Mucosa of gallbladder (tissue), 1 donor: ENCODE measurements around the gene RAPGEF1. TPM values are rescaled to one million over a fixed set of nuclear protein-coding genes. Genes with fewer than 3 reads are reported as not detected.
"Not testable (repeated sequence)": the region's sequence is repeated elsewhere in the genome, so short reads cannot be mapped to it uniquely, and the experiment has no call there.

ENCODE experiments used
- DNase-seq: peaks from one replicate; pipeline ENCODE4 v3.0.0-alpha.2; 2020; ENCODE audit warnings: low spot score
- total RNA-seq: library from RNA; stranded (reverse); gene quantifications from one replicate; pipeline ENCODE4 v1.2.1, GENCODE V29; 2021
- donor health status: DM: no; HTN: no; CAD: no.

RAPGEF1 gene
- total RNA-seq, 1 donor from 2014 or later = 75.9 TPM

GRCh38 chr9:131685753-131686706, 53.8 kb downstream of the RAPGEF1 start:
- no peak for DNase-seq

- not testable (repeated sequence) for DNase-seq
Measured at GRCh38 chr9:131683094-131683493, 56.8 kb downstream of the RAPGEF1 start.

GRCh38 chr9:131682261-131682660, 57.6 kb downstream of the RAPGEF1 start:
- DNase-seq = no peak

GRCh38 chr9:131681826-131682225, 58.0 kb downstream of the RAPGEF1 start:
- DNase-seq = not testable (repeated sequence)

- DNase-seq = not testable (repeated sequence)
Measured at GRCh38 chr9:131681108-131681507, 58.8 kb downstream of the RAPGEF1 start.

- DNase-seq = no peak
Measured at GRCh38 chr9:131679261-131680020, 60.4 kb downstream of the RAPGEF1 start.

- DNase-seq = peak; percentile 60
Measured at GRCh38 chr9:131678499-131679111, 61.3 kb downstream of the RAPGEF1 start.

- no peak for DNase-seq
Measured at GRCh38 chr9:131677444-131678180, 62.3 kb downstream of the RAPGEF1 start.

GRCh38 chr9:131677049-131677443, 62.8 kb downstream of the RAPGEF1 start:
- no peak for DNase-seq

- no peak for DNase-seq
Measured at GRCh38 chr9:131676431-131676972, 63.4 kb downstream of the RAPGEF1 start.

GRCh38 chr9:131675437-131676022, 64.3 kb downstream of the RAPGEF1 start:
- no peak for DNase-seq

GRCh38 chr9:131674425-131675421, 65.2 kb downstream of the RAPGEF1 start:
- DNase-seq = no peak

- no peak for DNase-seq
Measured at GRCh38 chr9:131673531-131673930, 66.3 kb downstream of the RAPGEF1 start.

GRCh38 chr9:131673068-131673467, 66.8 kb downstream of the RAPGEF1 start:
- no peak for DNase-seq

GRCh38 chr9:131672451-131672850, 67.4 kb downstream of the RAPGEF1 start:
- no peak for DNase-seq

- DNase-seq = no peak
Measured at GRCh38 chr9:131671133-131671520, 68.7 kb downstream of the RAPGEF1 start.

- peak; percentile 65 for DNase-seq
Measured at GRCh38 chr9:131670247-131671132, 69.4 kb downstream of the RAPGEF1 start.
